Measurements from ENCODE around the gene CRTC3.

The CRTC3 gene

DNA sequence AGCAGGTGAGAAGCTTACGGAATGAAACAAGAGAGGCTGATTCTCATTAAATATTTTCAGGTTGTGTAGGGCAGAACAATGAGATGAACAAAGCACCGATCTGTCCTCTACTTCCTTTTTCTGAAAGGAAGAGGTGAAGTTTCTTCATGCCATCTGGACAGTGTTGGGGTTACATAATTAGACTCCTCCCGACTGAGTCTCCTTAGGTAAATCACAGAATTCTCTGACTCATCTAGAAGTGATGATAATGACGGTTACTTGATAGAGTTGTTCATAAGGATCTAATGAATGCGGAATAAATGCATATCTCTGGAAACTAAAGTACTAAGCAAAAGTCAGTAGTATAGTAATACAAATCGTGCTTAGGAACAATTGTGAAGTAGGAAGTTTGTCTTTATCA, 21.2 kb downstream of the CRTC3 start:
- Histone ChIP-seq H3K9me3 (ENCODE audit: control insufficient read depth, insufficient read depth, low read depth, low read length) (no peaks in the 10 kb centered on the region), H3K27me3 (ENCODE audit: control insufficient read depth, insufficient read depth, low read length) (no peaks in the 10 kb centered on the region), H3K27ac (ENCODE audit: low read depth, low read length) (no peak overlapping the region), H3K4me3 (ENCODE audit: low read depth, low read length) (no peak overlapping the region), H3K4me1 (ENCODE audit: control insufficient read depth, insufficient read depth, low read length) (no peaks in the 10 kb centered on the region), H3K9ac (ENCODE audit: low read length) (no peak overlapping the region), H3K36me3 (ENCODE audit: control insufficient read depth, insufficient read depth, low read length) (no peaks in the 10 kb centered on the region)

- H3K27ac ChIP-seq (ENCODE audit: low read depth, low read length) = no peak overlapping the region
- H3K9me3 ChIP-seq (ENCODE audit: control insufficient read depth, insufficient read depth, low read depth, low read length) = no peaks in the 10 kb centered on the region
- no peak overlapping the region for H3K4me3 ChIP-seq (ENCODE audit: low read depth, low read length)
- H3K4me1 ChIP-seq (ENCODE audit: control insufficient read depth, insufficient read depth, low read length) = peaks cover 4% of the 10 kb centered on the region; the same call in 1 of the 2 replicates
- H3K27me3 ChIP-seq (ENCODE audit: control insufficient read depth, insufficient read depth, low read length) = no peaks in the 10 kb centered on the region
- H3K9ac ChIP-seq (ENCODE audit: low read length) = no peak overlapping the region
- H3K36me3 ChIP-seq (ENCODE audit: control insufficient read depth, insufficient read depth, low read length) = no peaks in the 10 kb centered on the region
These were observed 22.6 kb downstream of the CRTC3 start for GRCh38 chr15:90552162-90552928.

GRCh38 chr15:90552929-90553211, 23.1 kb downstream of the CRTC3 start:
- Histone ChIP-seq H3K27ac (ENCODE audit: low read depth, low read length) (no peak overlapping the region), H3K27me3 (ENCODE audit: control insufficient read depth, insufficient read depth, low read length) (no peaks in the 10 kb centered on the region), H3K9ac (ENCODE audit: low read length) (no peak overlapping the region), H3K4me3 (ENCODE audit: low read depth, low read length) (no peak overlapping the region), H3K4me1 (ENCODE audit: control insufficient read depth, insufficient read depth, low read length) (peaks cover 9% of the 10 kb centered on the region; the same call in 1 of the 2 replicates), H3K9me3 (ENCODE audit: control insufficient read depth, insufficient read depth, low read depth, low read length) (no peaks in the 10 kb centered on the region), H3K36me3 (ENCODE audit: control insufficient read depth, insufficient read depth, low read length) (no peaks in the 10 kb centered on the region)

- H3K9ac ChIP-seq (ENCODE audit: low read length) = no peak overlapping the region
- peaks cover 10% of the 10 kb centered on the region; the same call in 1 of the 2 replicates for H3K4me1 ChIP-seq (ENCODE audit: control insufficient read depth, insufficient read depth, low read length)
These were observed 23.6 kb downstream of the CRTC3 start for GRCh38 chr15:90553248-90553745.

DNA sequence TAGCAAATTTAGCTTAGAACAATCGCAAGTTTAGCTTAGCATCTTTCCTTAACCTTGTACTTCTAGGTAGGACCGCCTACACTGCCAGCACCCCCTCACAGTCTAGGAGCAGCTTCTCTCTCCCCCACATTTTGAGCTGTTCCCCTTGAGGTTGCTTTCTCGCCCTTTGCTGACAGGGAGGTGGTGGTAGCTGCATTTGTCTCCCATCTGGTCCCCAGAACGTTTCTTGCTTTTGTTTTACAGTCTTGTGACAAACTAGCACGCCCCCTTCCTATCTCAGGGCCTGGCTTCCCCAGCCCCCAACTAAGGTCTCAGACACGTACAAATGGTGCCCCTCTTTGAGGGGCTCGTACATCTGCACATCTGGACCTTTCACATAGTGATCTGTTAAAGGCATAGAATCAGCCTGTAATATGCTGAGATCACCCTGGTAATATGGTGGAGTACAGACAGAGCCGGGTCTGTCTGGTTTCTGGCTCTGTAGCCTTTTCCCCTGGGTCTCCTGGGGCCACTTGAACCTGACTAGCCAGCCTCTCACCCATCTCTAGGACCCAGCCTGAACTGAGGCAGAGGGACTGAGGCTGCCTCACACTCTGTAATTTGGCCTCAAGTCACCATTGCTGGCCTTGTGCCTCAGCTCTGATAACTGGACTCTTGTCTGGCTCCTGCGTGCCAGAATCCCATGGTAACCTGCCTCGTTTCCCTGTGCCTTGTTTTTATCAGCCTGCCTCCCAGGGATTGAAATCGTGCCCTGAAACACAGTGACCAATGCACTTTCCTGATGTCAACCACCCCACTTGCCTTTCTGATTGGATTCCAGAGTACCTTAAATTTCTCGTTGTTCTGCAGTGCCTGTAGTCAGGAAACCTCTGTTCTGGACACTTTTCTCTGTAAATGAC, 27.7 kb downstream of the CRTC3 start:
- Histone ChIP-seq H3K27me3 (ENCODE audit: control insufficient read depth, insufficient read depth, low read length) (no peaks in the 10 kb centered on the region), H3K36me3 (ENCODE audit: control insufficient read depth, insufficient read depth, low read length) (no peaks in the 10 kb centered on the region), H3K9ac (ENCODE audit: low read length) (no peak overlapping the region), H3K4me1 (ENCODE audit: control insufficient read depth, insufficient read depth, low read length) (peaks cover 14% of the 10 kb centered on the region; the same call in 1 of the 2 replicates), H3K9me3 (ENCODE audit: control insufficient read depth, insufficient read depth, low read depth, low read length) (no peaks in the 10 kb centered on the region), H3K27ac (ENCODE audit: low read depth, low read length) (no peak overlapping the region), H3K4me3 (ENCODE audit: low read depth, low read length) (no peak overlapping the region)

More at GRCh38 chr15:90553248-90553745, 23.6 kb downstream of the CRTC3 start:
- no peaks in the 10 kb centered on the region for H3K27me3 ChIP-seq (ENCODE audit: control insufficient read depth, insufficient read depth, low read length)
- H3K36me3 ChIP-seq (ENCODE audit: control insufficient read depth, insufficient read depth, low read length) = no peaks in the 10 kb centered on the region
- no peak overlapping the region for H3K4me3 ChIP-seq (ENCODE audit: low read depth, low read length)
- H3K27ac ChIP-seq (ENCODE audit: low read depth, low read length) = no peak overlapping the region
- no peaks in the 10 kb centered on the region for H3K9me3 ChIP-seq (ENCODE audit: control insufficient read depth, insufficient read depth, low read depth, low read length)

DNA sequence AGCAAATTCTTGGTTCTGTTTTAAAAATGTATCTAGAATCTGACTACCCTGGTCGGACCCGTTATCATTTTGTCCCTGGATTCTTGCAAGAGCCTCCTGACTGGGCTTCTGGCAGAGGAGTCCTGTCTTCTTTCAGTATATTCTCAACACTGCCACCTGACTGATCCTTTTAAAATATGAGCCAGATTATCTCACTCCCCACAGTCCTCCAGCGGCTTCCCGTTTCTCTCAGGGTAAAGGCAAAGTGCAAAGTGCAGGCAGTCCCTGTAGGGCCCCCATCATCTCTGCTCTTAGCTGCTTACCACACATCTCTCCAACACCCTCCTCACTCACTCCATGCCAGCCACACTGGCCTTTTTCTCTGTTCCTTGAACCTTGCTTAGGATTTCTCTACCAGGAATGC, 28.4 kb downstream of the CRTC3 start:
- H3K9me3 ChIP-seq (ENCODE audit: control insufficient read depth, insufficient read depth, low read depth, low read length) = no peaks in the 10 kb centered on the region
- H3K27me3 ChIP-seq (ENCODE audit: control insufficient read depth, insufficient read depth, low read length) = no peaks in the 10 kb centered on the region
- no peaks in the 10 kb centered on the region for H3K36me3 ChIP-seq (ENCODE audit: control insufficient read depth, insufficient read depth, low read length)
- no peak overlapping the region for H3K9ac ChIP-seq (ENCODE audit: low read length)
- H3K27ac ChIP-seq (ENCODE audit: low read depth, low read length) = no peak overlapping the region
- peaks cover 14% of the 10 kb centered on the region for H3K4me1 ChIP-seq (ENCODE audit: control insufficient read depth, insufficient read depth, low read length)
- no peak overlapping the region for H3K4me3 ChIP-seq (ENCODE audit: low read depth, low read length)

DNA sequence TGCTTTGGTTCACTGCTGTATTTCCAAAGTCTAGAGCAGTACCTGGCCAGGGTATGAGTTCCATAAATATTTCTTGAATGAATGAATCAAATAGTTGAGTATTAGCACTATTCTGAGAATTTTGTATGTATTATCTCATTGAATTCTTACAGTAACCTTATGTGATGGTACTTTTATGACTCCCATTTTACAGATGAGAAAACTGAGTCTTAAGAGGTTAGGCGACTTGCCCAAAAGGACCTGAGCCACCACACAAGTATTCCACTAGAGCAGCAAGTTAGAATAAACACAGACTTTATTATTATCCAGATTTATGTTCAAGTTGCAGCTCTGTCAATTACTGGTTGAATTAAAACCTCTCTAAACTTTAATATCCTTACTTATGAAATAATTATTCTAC, 29.4 kb downstream of the CRTC3 start:
- Histone ChIP-seq H3K4me1 (ENCODE audit: control insufficient read depth, insufficient read depth, low read length) (peaks cover 14% of the 10 kb centered on the region), H3K9me3 (ENCODE audit: control insufficient read depth, insufficient read depth, low read depth, low read length) (no peaks in the 10 kb centered on the region), H3K36me3 (ENCODE audit: control insufficient read depth, insufficient read depth, low read length) (no peaks in the 10 kb centered on the region), H3K27me3 (ENCODE audit: control insufficient read depth, insufficient read depth, low read length) (no peaks in the 10 kb centered on the region), H3K9ac (ENCODE audit: low read length) (no peak overlapping the region), H3K27ac (ENCODE audit: low read depth, low read length) (no peak overlapping the region), H3K4me3 (ENCODE audit: low read depth, low read length) (no peak overlapping the region)

GRCh38 chr15:90560229-90560776, 30.6 kb downstream of the CRTC3 start:
- Histone ChIP-seq H3K4me1 (ENCODE audit: control insufficient read depth, insufficient read depth, low read length) (peaks cover 14% of the 10 kb centered on the region), H3K27me3 (ENCODE audit: control insufficient read depth, insufficient read depth, low read length) (no peaks in the 10 kb centered on the region), H3K9ac (ENCODE audit: low read length) (no peak overlapping the region), H3K36me3 (ENCODE audit: control insufficient read depth, insufficient read depth, low read length) (no peaks in the 10 kb centered on the region), H3K4me3 (ENCODE audit: low read depth, low read length) (no peak overlapping the region), H3K27ac (ENCODE audit: low read depth, low read length) (no peak overlapping the region), H3K9me3 (ENCODE audit: control insufficient read depth, insufficient read depth, low read depth, low read length) (no peaks in the 10 kb centered on the region)

- Histone ChIP-seq H3K36me3 (ENCODE audit: control insufficient read depth, insufficient read depth, low read length) (no peaks in the 10 kb centered on the region), H3K27ac (ENCODE audit: low read depth, low read length) (no peak overlapping the region), H3K4me3 (ENCODE audit: low read depth, low read length) (no peak overlapping the region), H3K9me3 (ENCODE audit: control insufficient read depth, insufficient read depth, low read depth, low read length) (no peaks in the 10 kb centered on the region), H3K4me1 (ENCODE audit: control insufficient read depth, insufficient read depth, low read length) (peaks cover 14% of the 10 kb centered on the region), H3K9ac (ENCODE audit: low read length) (no peak overlapping the region), H3K27me3 (ENCODE audit: control insufficient read depth, insufficient read depth, low read length) (no peaks in the 10 kb centered on the region)
These were observed 31.9 kb downstream of the CRTC3 start for GRCh38 chr15:90561344-90562244.

DNA sequence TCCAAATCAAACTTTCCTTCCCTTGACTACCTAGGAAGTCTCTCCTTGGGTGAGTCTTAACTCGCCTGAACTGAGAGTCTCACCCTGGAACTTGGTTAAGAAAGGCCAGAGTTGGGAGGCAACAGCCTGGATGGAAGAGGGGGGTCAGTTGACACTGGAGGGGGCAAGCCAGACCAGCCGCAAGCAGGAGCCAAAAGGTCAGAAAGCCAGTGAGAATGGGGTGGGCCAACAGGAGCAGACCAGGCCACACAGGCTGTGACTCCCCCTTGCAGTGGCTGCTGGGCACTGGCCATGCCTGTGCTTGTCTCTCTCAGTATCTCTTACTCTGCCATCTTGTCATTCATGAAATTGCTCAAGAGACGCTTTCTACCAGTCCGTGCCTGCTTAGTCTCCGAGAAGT, 32.9 kb downstream of the CRTC3 start:
- no peaks in the 10 kb centered on the region for H3K36me3 ChIP-seq (ENCODE audit: control insufficient read depth, insufficient read depth, low read length)
- no peak overlapping the region for H3K4me3 ChIP-seq (ENCODE audit: low read depth, low read length)
- H3K27me3 ChIP-seq (ENCODE audit: control insufficient read depth, insufficient read depth, low read length) = no peaks in the 10 kb centered on the region
- 0 out of 2 replicates have a peak, but pooled peaks cover 2% of the 10 kb centered on the region for H3K9me3 ChIP-seq (ENCODE audit: control insufficient read depth, insufficient read depth, low read depth, low read length)
- H3K27ac ChIP-seq (ENCODE audit: low read depth, low read length) = no peak overlapping the region
- no peak overlapping the region for H3K9ac ChIP-seq (ENCODE audit: low read length)
- peaks cover 7% of the 10 kb centered on the region for H3K4me1 ChIP-seq (ENCODE audit: control insufficient read depth, insufficient read depth, low read length)
